ENCODE measurements around the gene WDR12. TPM values are rescaled to one million over a fixed set of nuclear protein-coding genes. Genes with fewer than 3 reads are reported as not detected.

The WDR12 gene
- total and polyA plus RNA-seq, 9 of the 15 experiments (the other 6 are each of a cell fraction or from before 2014, with no cell fraction given), result 109 to 554 (median 174) TPM

DNA sequence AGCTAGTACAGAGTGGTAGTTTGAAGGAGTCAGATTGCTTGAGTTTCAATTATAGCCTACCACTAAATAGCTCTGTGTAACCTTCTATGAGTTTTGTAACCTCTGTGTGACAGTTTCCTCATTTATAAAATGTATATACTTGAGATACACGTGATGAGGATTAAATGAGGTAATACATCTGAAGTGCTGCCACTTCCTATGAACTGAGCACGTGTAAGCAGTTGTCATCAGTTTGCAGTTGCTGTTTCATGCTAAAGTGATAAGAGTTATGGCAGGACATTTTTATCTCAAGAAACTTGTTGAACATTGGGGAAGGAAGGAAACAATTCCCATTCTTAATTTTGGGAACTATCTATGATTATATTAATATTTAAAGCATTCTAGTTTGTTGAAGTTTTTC lies 39.1 kb upstream of the WDR12 start (continued):
- TF ChIP-seq, protein P1, sequence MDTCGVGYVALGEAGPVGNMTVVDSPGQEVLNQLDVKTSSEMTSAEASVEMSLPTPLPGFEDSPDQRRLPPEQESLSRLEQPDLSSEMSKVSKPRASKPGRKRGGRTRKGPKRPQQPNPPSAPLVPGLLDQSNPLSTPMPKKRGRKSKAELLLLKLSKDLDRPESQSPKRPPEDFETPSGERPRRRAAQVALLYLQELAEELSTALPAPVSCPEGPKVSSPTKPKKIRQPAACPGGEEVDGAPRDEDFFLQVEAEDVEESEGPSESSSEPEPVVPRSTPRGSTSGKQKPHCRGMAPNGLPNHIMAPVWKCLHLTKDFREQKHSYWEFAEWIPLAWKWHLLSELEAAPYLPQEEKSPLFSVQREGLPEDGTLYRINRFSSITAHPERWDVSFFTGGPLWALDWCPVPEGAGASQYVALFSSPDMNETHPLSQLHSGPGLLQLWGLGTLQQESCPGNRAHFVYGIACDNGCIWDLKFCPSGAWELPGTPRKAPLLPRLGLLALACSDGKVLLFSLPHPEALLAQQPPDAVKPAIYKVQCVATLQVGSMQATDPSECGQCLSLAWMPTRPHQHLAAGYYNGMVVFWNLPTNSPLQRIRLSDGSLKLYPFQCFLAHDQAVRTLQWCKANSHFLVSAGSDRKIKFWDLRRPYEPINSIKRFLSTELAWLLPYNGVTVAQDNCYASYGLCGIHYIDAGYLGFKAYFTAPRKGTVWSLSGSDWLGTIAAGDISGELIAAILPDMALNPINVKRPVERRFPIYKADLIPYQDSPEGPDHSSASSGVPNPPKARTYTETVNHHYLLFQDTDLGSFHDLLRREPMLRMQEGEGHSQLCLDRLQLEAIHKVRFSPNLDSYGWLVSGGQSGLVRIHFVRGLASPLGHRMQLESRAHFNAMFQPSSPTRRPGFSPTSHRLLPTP (IDR thresholded peaks at IDR 0.05; ENCODE audit: borderline replicate concordance, extremely low read depth, insufficient read length), result no peak
- TF ChIP-seq TFE3 (CRISPR knock-in tag; IDR thresholded peaks at IDR 0.05) (no peak), MAFK (IDR thresholded peaks at IDR 0.05; ENCODE audit: low read length) (no peak), RCOR1 (IDR thresholded peaks at IDR 0.05; ENCODE audit: borderline replicate concordance in 1 of 2, low read depth in 2 of 2, low read length in 2 of 2) (peak in 1 of 2 experiments; percentile 55; a peak in 1 of 4 replicates), DACH1 (IDR thresholded peaks at IDR 0.05; ENCODE audit: partially characterized antibody) (no peak), PURB (CRISPR knock-in tag; IDR thresholded peaks at IDR 0.05; ENCODE audit: low read depth) (no peak), ELF1 (tag; IDR thresholded peaks at IDR 0.05) (peak; percentile 59), ZNF41 (CRISPR knock-in tag; conservative IDR thresholded peaks at IDR 0.05) (no peak), GABPB2 (CRISPR knock-in tag; conservative IDR thresholded peaks at IDR 0.05) (no peak), ZNF263 (CRISPR knock-in tag; IDR thresholded peaks at IDR 0.05; ENCODE audit: borderline replicate concordance) (no peak), RBM34 (IDR thresholded peaks at IDR 0.05; ENCODE audit: borderline replicate concordance, insufficient read depth, low read length) (no peak), ZBTB8A (IDR thresholded peaks at IDR 0.05; ENCODE audit: partially characterized antibody) (no peak), SREBF1 (IDR thresholded peaks at IDR 0.05; ENCODE audit: borderline replicate concordance, low read depth, low read length) (no peak), PREB (CRISPR knock-in tag; IDR thresholded peaks at IDR 0.05) (no peak), PHF8 (IDR thresholded peaks at IDR 0.05; ENCODE audit: borderline replicate concordance, low read length) (no peak), ZNF175 (CRISPR knock-in tag; IDR thresholded peaks at IDR 0.05; ENCODE audit: low read depth) (peak; percentile 52; the same call in 1 of the 2 replicates)
- TF ChIP-seq, protein P2, sequence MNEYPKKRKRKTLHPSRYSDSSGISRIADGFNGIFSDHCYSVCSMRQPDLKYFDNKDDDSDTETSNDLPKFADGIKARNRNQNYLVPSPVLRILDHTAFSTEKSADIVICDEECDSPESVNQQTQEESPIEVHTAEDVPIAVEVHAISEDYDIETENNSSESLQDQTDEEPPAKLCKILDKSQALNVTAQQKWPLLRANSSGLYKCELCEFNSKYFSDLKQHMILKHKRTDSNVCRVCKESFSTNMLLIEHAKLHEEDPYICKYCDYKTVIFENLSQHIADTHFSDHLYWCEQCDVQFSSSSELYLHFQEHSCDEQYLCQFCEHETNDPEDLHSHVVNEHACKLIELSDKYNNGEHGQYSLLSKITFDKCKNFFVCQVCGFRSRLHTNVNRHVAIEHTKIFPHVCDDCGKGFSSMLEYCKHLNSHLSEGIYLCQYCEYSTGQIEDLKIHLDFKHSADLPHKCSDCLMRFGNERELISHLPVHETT (CRISPR knock-in tag; conservative IDR thresholded peaks at IDR 0.05 in 1 of 2, IDR thresholded peaks at IDR 0.05 in 1 of 2), result peak in 1 of 2 experiments; percentile 28; a peak in 1 of 4 replicates
- TF ChIP-seq, protein P3, sequence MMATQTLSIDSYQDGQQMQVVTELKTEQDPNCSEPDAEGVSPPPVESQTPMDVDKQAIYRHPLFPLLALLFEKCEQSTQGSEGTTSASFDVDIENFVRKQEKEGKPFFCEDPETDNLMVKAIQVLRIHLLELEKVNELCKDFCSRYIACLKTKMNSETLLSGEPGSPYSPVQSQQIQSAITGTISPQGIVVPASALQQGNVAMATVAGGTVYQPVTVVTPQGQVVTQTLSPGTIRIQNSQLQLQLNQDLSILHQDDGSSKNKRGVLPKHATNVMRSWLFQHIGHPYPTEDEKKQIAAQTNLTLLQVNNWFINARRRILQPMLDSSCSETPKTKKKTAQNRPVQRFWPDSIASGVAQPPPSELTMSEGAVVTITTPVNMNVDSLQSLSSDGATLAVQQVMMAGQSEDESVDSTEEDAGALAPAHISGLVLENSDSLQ (IDR thresholded peaks at IDR 0.05), result peak; percentile 68
- TF ChIP-seq, protein P4, sequence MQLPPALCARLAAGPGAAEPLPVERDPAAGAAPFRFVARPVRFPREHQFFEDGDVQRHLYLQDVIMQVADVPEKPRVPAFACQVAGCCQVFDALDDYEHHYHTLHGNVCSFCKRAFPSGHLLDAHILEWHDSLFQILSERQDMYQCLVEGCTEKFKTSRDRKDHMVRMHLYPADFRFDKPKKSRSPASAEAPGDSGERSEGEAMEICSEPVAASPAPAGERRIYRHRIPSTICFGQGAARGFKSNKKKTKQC (CRISPR knock-in tag; IDR thresholded peaks at IDR 0.05), result no peak

Data from K562 (cell line).